Measurements from ENCODE around the gene DUSP9.

The DUSP9 gene

DNA sequence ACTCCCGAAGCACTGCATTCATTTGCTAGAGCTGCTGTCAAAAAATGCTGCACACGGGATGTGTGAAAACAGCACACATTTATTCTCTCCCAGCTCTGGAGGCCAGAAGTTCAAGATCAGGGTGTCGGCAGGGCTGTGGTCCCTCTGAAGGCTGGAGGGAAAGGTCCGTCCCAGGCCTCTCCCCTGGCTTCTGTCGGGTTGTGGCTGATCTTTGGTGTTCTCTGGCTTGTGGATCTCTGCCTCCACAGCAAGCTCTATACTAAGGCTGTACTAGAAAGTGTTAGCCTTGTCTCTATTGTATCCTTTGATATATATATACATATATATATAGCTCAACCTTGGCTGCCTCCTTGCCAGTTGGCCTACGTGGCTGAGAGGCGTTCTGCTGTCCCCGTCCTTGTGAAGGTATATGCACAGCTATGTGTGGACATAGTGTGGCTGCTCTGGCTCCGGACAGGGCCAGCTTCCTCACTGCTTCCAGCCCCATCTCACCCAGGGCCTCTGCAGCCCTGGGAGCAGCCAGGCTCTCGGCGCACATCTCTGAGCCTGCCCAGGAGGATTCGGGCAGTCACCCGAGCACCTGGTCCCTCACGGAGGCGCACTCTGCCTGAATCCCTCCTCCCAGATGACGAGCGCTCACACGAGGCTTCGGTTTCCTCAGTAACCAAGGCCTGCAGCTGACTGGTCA lies 15.0 kb upstream of the DUSP9 start:
- DNase-seq (ENCODE audit: low read depth, low spot score), result no peak
- no peak overlapping the region for H3K4me3 ChIP-seq (ENCODE audit: low read depth, low read length)
- in situ Hi-C loops (cut with HindIII; ENCODE audit: low sequenced_read_pairs), result no loop called here
- TF ChIP-seq, protein P1, sequence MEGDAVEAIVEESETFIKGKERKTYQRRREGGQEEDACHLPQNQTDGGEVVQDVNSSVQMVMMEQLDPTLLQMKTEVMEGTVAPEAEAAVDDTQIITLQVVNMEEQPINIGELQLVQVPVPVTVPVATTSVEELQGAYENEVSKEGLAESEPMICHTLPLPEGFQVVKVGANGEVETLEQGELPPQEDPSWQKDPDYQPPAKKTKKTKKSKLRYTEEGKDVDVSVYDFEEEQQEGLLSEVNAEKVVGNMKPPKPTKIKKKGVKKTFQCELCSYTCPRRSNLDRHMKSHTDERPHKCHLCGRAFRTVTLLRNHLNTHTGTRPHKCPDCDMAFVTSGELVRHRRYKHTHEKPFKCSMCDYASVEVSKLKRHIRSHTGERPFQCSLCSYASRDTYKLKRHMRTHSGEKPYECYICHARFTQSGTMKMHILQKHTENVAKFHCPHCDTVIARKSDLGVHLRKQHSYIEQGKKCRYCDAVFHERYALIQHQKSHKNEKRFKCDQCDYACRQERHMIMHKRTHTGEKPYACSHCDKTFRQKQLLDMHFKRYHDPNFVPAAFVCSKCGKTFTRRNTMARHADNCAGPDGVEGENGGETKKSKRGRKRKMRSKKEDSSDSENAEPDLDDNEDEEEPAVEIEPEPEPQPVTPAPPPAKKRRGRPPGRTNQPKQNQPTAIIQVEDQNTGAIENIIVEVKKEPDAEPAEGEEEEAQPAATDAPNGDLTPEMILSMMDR (IDR thresholded peaks at IDR 0.05; ENCODE audit: low read depth, low read length), result no peak

GRCh38 chrX:153632595-153632946 lies 14.4 kb upstream of the DUSP9 start:
- in situ Hi-C loops (cut with HindIII; ENCODE audit: low sequenced_read_pairs), result no loop called here
- H3K4me3 ChIP-seq (ENCODE audit: low read depth, low read length), result no peak overlapping the region
- TF ChIP-seq, protein P1 (IDR thresholded peaks at IDR 0.05; ENCODE audit: low read depth, low read length), result no peak
- no peak for DNase-seq (ENCODE audit: low read depth, low spot score)

GRCh38 chrX:153633048-153633447 lies 14.0 kb upstream of the DUSP9 start:
- no peak overlapping the region for H3K4me3 ChIP-seq (ENCODE audit: low read depth, low read length)
- no peak for DNase-seq (ENCODE audit: low read depth, low spot score)
- in situ Hi-C loops (cut with HindIII; ENCODE audit: low sequenced_read_pairs), result no loop called here
- TF ChIP-seq, protein P1 (IDR thresholded peaks at IDR 0.05; ENCODE audit: low read depth, low read length), result no peak

DNA sequence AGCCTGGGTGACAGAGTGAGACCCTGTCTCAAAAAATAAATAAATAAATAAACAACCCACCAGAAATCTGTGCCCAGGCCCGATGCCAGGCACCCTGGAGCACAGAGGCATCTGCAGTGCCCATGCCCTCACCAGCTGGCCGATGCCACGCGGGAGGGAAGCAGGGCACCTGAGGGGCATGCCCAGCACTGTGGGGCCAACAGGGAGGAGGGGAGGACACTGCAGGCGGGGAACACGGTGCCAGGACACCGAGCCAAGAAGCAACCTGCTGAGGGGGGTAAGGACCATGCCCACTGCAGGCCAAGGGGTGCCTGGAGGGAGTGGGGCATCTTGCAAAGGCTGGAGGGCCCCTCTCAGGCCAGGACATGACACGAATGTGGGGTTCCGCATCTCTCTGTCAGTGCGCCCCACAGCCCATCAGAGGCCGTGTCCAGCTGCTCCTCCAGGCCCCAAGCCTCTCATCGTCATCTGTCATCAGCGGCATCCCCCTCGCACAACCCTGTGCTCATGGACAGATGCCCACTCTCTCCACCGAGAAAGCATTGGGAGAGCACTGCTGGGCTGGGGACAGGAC lies 13.3 kb upstream of the DUSP9 start:
- TF ChIP-seq, protein P1 (IDR thresholded peaks at IDR 0.05; ENCODE audit: low read depth, low read length), result no peak
- in situ Hi-C loops (cut with HindIII; ENCODE audit: low sequenced_read_pairs), result no loop called here
- H3K4me3 ChIP-seq (ENCODE audit: low read depth, low read length), result no peak overlapping the region
- no peak for DNase-seq (ENCODE audit: low read depth, low spot score)

- TF ChIP-seq, protein P1 (IDR thresholded peaks at IDR 0.05; ENCODE audit: low read depth, low read length), result no peak
- no peak overlapping the region for H3K4me3 ChIP-seq (ENCODE audit: low read depth, low read length)
- no peak for DNase-seq (ENCODE audit: low read depth, low spot score)
- in situ Hi-C loops (cut with HindIII; ENCODE audit: low sequenced_read_pairs), result no loop called here
Measured at GRCh38 chrX:153634236-153634635, 12.8 kb upstream of the DUSP9 start.

- H3K4me3 ChIP-seq (ENCODE audit: low read depth, low read length), result no peak overlapping the region
- no peak for DNase-seq (ENCODE audit: low read depth, low spot score)
- in situ Hi-C loops (cut with HindIII; ENCODE audit: low sequenced_read_pairs), result no loop called here
- TF ChIP-seq, protein P1 (IDR thresholded peaks at IDR 0.05; ENCODE audit: low read depth, low read length), result no peak
Measured at GRCh38 chrX:153634832-153635231, 12.2 kb upstream of the DUSP9 start.

Data from astrocyte of the spinal cord (primary cell).